Liver (tissue), 9 donors: ENCODE data around the gene ATP2A3. TPM values are rescaled to one million over a fixed set of nuclear protein-coding genes. Genes with fewer than 3 reads are reported as not detected.

ENCODE experiments used
- DNase-seq: peaks from one replicate; pipeline ENCODE4 v3.0.0-alpha.2; 2017; ENCODE audit warnings: low spot score
- H3K27ac ChIP-seq, 2 donors: one replicate each; pipeline ENCODE4 v1.7.0; 2013; ENCODE audit warnings: inconsistent platforms in 2 of 2, low read length in 2 of 2, control low read depth in 1 of 2, low read depth in 1 of 2, mild to moderate bottlenecking in 1 of 2
- H3K27me3 ChIP-seq, 4 donors: one replicate each; pipeline versions ENCODE4 v1.6.1 to v1.7.0; 2013; ENCODE audit warnings: low read length in 3 of 4, inconsistent platforms in 1 of 4, mild to moderate bottlenecking in 1 of 4, moderate library complexity in 1 of 4; ENCODE audit not compliant: control insufficient read depth in 4 of 4, insufficient read depth in 4 of 4
- H3K36me3 ChIP-seq, 4 donors: one replicate each; pipeline versions ENCODE4 v1.6.1 to v1.7.0; 2013; ENCODE audit warnings: low read length in 3 of 4, mild to moderate bottlenecking in 3 of 4, low read depth in 1 of 4, moderate library complexity in 1 of 4; ENCODE audit not compliant: control insufficient read depth in 4 of 4, insufficient read depth in 3 of 4
- H3K4me1 ChIP-seq, 4 donors: one replicate each; pipeline versions ENCODE4 v1.6.1 to v1.7.0; 2013; ENCODE audit warnings: low read length in 3 of 4, mild to moderate bottlenecking in 3 of 4, moderate library complexity in 1 of 4; ENCODE audit not compliant: control insufficient read depth in 4 of 4, insufficient read depth in 4 of 4
- H3K4me3 ChIP-seq, 3 donors: one replicate each; pipeline versions ENCODE4 v1.6.1 to v1.7.0; 2013; ENCODE audit warnings: low read length in 3 of 3, control low read depth in 1 of 3, low read depth in 1 of 3, mild to moderate bottlenecking in 1 of 3
- H3K9ac ChIP-seq, 2 donors: one replicate each; pipeline ENCODE4 v1.7.0; 2013; ENCODE audit warnings: low read length in 2 of 2, mild to moderate bottlenecking in 2 of 2, moderate library complexity in 2 of 2, control low read depth in 1 of 2, low read depth in 1 of 2
- H3K9me3 ChIP-seq, 4 donors: one replicate each; pipeline versions ENCODE4 v1.6.1 to v1.7.0; 2013; ENCODE audit warnings: low read length in 3 of 4; ENCODE audit not compliant: control insufficient read depth in 4 of 4
- ATF3 ChIP-seq: IDR thresholded peaks from 2 replicates; pipeline ENCODE4 v1.6.1; 2016; ENCODE audit warnings: antibody characterized with exemption
- CTCF ChIP-seq: fragments of 150-350 bp; IDR thresholded peaks from 2 replicates; pipeline ENCODE4 v1.5.1; 2017; ENCODE audit warnings: improper control_type of control experiment, low read depth, low read length; ENCODE audit not compliant: missing input control
- FOXA1 ChIP-seq: IDR thresholded peaks from 2 replicates; pipeline ENCODE4 v1.6.1; 2016; ENCODE audit warnings: antibody characterized with exemption
- FOXA2 ChIP-seq: IDR thresholded peaks from 2 replicates; pipeline ENCODE4 v1.6.1; 2016; ENCODE audit warnings: antibody characterized with exemption
- GABPA ChIP-seq, 2 donors: IDR thresholded peaks in 1 of 2; conservative IDR thresholded peaks in 1 of 2; 2 replicates each; pipeline ENCODE4 v1.6.1; 2016; ENCODE audit warnings: antibody characterized with exemption in 2 of 2, mild to moderate bottlenecking in 1 of 2, moderate library complexity in 1 of 2
- HNF4G ChIP-seq: IDR thresholded peaks from 2 replicates; pipeline ENCODE4 v1.6.1; 2016; ENCODE audit warnings: antibody characterized with exemption
- NR2F2 ChIP-seq: IDR thresholded peaks from 2 replicates; pipeline ENCODE4 v1.6.1; 2016; ENCODE audit warnings: antibody characterized with exemption
- RAD21 ChIP-seq, 2 donors: IDR thresholded peaks; 2 replicates each; pipeline ENCODE4 v1.6.1; 2016; ENCODE audit warnings: antibody characterized with exemption in 2 of 2, mild to moderate bottlenecking in 2 of 2
- REST ChIP-seq: IDR thresholded peaks from 2 replicates; pipeline ENCODE4 v1.6.1; 2016; ENCODE audit warnings: antibody characterized with exemption, mild to moderate bottlenecking
- RXRA ChIP-seq, 2 donors: IDR thresholded peaks; 2 replicates each; pipeline ENCODE4 v1.6.1; 2017 to 2018; ENCODE audit warnings: antibody characterized with exemption in 2 of 2, mild to moderate bottlenecking in 1 of 2
- SP1 ChIP-seq: IDR thresholded peaks from 2 replicates; pipeline ENCODE4 v1.6.1; 2018; ENCODE audit warnings: antibody characterized with exemption, mild to moderate bottlenecking
- TAF1 ChIP-seq: conservative IDR thresholded peaks from 2 replicates; pipeline ENCODE4 v1.6.1; 2016; ENCODE audit warnings: antibody characterized with exemption, mild to moderate bottlenecking
- WGBS: extraction: QIAGEN DNeasy Blood & Tissue Kit; methylation state at CpG from one replicate; pipeline ENCODE4 v1.1.7; 2013; 5-methylcytosine and 5-hydroxymethylcytosine counted together
- polyA plus RNA-seq, 2 donors: library from polyadenylated mRNA; stranded (reverse) in 1 of 2; unstranded in 1 of 2; fragments of 200-250 nt in 1 of 2; fragments of >200 nt in 1 of 2; fragmentation: Nextera tagmentation in 1 of 2; extraction: Ambion mirVana in 1 of 2; gene quantifications; one replicate each; pipeline versions ENCODE4 v1.2.1 to v1.2.3, GENCODE V29; 2013 to 2015
- total RNA-seq, 2 donors: library from RNA; depleted of rRNA; stranded (reverse); fragments of >200 nt; gene quantifications; one replicate each; pipeline ENCODE4 v1.2.3, GENCODE V29; 2014
- donor health status: healthy.
- donor health status: healthy.
- donor health status: healthy.
- donor health status: healthy.
- donor health status: healthy.

ATP2A3 gene
- total and polyA plus RNA-seq, 4 donors, result 1.4 to 17.1 (median 3.2) TPM

GRCh38 chr17:3981455-3981854 is 17.2 kb upstream of the ATP2A3 start:
- DNase-seq, result no peak
- H3K27me3 ChIP-seq, result no peaks in the 10 kb centered on the region
- H3K9me3 ChIP-seq, result no peaks in the 10 kb centered on the region
- no peak overlapping the region for H3K9ac ChIP-seq
- WGBS, result 89% methylated on average over 23 of the region's 23 CpGs
- no peak overlapping the region for H3K4me3 ChIP-seq
- no peaks in the 10 kb centered on the region for H3K36me3 ChIP-seq
- H3K27ac ChIP-seq, result no peak overlapping the region
- peaks cover 3 to 19% (median 10%) of the 10 kb centered on the region in 4 donors for H3K4me1 ChIP-seq
- no peak for TF ChIP-seq SP1
- no peak for TF ChIP-seq TAF1
- TF ChIP-seq RAD21 (IDR thresholded peaks at IDR 0.05), result no peak
- TF ChIP-seq NR2F2, result no peak
- TF ChIP-seq GABPA (IDR thresholded peaks at IDR 0.05 in 1 of 2, conservative IDR thresholded peaks at IDR 0.05 in 1 of 2), result no peak
- no peak for TF ChIP-seq HNF4G
- TF ChIP-seq FOXA1, result no peak
- TF ChIP-seq REST, result no peak
- TF ChIP-seq ATF3, result no peak

- no peak for DNase-seq
- WGBS, result 89% methylated on average over 19 of the region's 19 CpGs
- no peak overlapping the region for H3K27ac ChIP-seq
Observed at GRCh38 chr17:3980381-3981014, 16.3 kb upstream of the ATP2A3 start.

GRCh38 chr17:3979290-3979611 is 15.0 kb upstream of the ATP2A3 start:
- H3K4me3 ChIP-seq, result no peak overlapping the region
- H3K9me3 ChIP-seq, result peaks cover 3 to 7% (median 6%) of the 10 kb centered on the region in 4 donors
- H3K4me1 ChIP-seq, result peaks cover 0 to 13% (median 7%) of the 10 kb centered on the region in 4 donors
- 97% methylated on average over 4 of the region's 4 CpGs for WGBS
- H3K9ac ChIP-seq, result no peak overlapping the region
- no peak overlapping the region for H3K27ac ChIP-seq
- TF ChIP-seq CTCF (no peak), RAD21 (IDR thresholded peaks at IDR 0.05) (no peak), RXRA (IDR thresholded peaks at IDR 0.05) (no peak), FOXA1 (no peak), REST (no peak), HNF4G (no peak)
- DNase-seq, result no peak
- H3K36me3 ChIP-seq, result no peaks in the 10 kb centered on the region
- no peaks in the 10 kb centered on the region for H3K27me3 ChIP-seq

More at GRCh38 chr17:3980381-3981014, 16.3 kb upstream of the ATP2A3 start:
- H3K4me1 ChIP-seq, result peaks cover 0 to 15% (median 7%) of the 10 kb centered on the region in 4 donors
- H3K9me3 ChIP-seq, result no peaks in the 10 kb centered on the region
- TF ChIP-seq FOXA2 (no peak), RAD21 (IDR thresholded peaks at IDR 0.05) (no peak), GABPA (IDR thresholded peaks at IDR 0.05 in 1 of 2, conservative IDR thresholded peaks at IDR 0.05 in 1 of 2) (no peak)
- H3K4me3 ChIP-seq, result no peak overlapping the region
- H3K27me3 ChIP-seq, result no peaks in the 10 kb centered on the region
- H3K9ac ChIP-seq, result no peak overlapping the region
- H3K36me3 ChIP-seq, result no peaks in the 10 kb centered on the region
